HG03378 (cell line): ENCODE measurements around the gene KCNK6.

ENCODE experiments used
- ATAC-seq: cut with Tn5 transposase; IDR thresholded peaks from one replicate; pipeline ENCODE4 v1.9.1; 2021; ENCODE audit warnings: mild to moderate bottlenecking, moderate library complexity; ENCODE audit not compliant: unreplicated experiment

KCNK6 gene

DNA sequence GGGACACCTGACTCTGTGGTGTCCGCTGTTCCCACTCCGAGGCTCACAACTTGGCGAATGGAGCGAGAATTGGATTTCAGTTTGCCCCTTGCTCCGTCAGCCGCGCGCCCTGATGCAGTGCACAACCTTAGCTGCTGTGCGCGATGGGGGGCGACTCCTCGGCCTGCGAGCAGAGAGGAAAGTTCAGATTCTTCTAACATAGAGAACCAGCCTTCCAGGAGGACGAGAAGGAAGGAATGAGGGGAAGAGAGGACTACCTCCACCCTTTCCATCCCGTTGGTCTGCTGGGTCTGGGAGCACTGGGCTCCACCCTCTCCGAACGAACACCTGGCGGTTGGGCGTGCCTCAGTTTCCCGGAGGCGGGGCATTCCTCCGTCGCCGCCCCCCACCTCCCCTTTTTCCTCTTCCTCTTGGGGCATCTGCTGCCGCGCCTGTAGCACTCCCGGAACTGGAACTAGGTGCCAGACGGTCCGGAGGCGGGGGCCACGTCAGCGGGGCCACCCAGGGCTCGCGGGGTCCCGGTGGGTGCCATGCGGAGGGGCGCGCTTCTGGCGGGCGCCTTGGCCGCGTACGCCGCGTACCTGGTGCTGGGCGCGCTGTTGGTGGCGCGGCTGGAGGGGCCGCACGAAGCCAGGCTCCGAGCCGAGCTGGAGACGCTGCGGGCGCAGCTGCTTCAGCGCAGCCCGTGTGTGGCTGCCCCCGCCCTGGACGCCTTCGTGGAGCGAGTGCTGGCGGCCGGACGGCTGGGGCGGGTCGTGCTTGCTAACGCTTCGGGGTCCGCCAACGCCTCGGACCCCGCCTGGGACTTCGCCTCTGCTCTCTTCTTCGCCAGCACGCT lies at the start of gene KCNK6:
Gene KCNK6, plus strand, starts transcription at position 425 of the 838 bp plus-strand sequence. Its CDS starts 106 bp downstream, at position 531.
- no peak for ATAC-seq

- ATAC-seq: no peak
Measured at GRCh38 chr19:38270587-38271167, 49.0 kb upstream of the KCNK6 start.

GRCh38 chr19:38273499-38273898 lies 46.1 kb upstream of the KCNK6 start:
- no peak for ATAC-seq

- ATAC-seq: no peak
Measured at GRCh38 chr19:38274739-38275138, 44.9 kb upstream of the KCNK6 start.

GRCh38 chr19:38276942-38277517 lies 42.6 kb upstream of the KCNK6 start:
- no peak for ATAC-seq

DNA sequence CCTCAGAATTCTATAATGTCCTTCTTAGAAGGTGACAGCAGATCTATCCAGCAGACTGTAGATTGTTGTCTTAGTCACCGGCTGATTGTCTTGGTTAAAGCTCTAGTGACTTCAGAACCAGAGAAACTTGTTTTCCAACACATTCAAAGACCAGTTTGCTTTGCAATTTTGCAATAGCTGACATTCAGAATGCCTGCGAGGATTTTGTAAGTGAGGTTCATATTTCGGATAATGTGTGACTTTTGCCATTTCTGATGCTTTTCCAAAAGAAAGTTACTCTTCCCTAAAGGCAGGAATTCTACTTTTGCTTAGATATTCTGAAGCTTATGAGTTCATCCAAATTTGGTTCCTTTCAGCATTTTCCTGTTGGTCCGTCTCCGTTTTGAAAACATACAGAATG lies 42.1 kb upstream of the KCNK6 start:
- ATAC-seq: no peak

- no peak for ATAC-seq
Measured at GRCh38 chr19:38277969-38278680, 41.5 kb upstream of the KCNK6 start.

- no peak for ATAC-seq
Measured at GRCh38 chr19:38278751-38279150, 40.9 kb upstream of the KCNK6 start.

- ATAC-seq: no peak
Measured at GRCh38 chr19:38280030-38280921, 39.4 kb upstream of the KCNK6 start.

- ATAC-seq: no peak
Measured at GRCh38 chr19:38281811-38282566, 37.7 kb upstream of the KCNK6 start.

DNA sequence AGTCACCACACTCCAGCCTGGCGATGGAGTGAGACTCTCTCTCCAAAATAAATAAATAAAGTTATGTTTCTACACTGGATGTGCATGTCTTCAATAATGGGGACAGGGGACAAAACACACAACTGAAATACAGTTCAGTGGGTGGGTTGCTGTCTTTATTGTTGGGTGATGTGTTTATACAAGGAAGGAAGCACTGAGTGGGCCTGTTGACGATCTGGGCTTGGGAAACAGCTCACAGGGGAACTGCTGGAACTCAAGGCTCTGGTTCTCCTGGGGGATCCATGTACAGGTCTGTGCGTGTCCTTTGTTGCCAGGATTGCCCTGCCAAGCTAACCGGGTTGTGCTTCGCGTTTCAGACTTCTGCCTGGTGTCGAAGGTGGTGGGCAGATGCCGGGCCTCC lies 36.4 kb upstream of the KCNK6 start:
- ATAC-seq: no peak

DNA sequence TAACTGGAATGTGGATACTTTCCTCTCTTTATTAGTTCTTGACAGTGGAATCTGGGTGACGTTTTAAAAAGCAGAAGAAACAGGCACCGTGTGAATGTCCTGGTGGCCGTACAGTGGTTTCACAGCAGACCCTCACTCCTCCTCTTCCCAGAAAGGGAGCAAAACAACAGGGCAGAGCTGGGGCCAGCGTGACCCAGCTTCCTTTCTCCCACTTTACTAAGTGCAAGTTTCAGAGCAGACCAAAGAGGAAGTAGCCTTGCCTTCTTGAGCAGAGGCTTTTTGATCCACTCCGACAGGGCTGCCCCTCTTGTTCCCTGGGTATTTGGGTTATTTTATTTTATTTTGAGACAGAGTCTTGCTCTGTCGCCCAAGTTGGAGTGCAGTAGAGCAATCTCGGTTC lies 35.2 kb upstream of the KCNK6 start:
- ATAC-seq: no peak

DNA sequence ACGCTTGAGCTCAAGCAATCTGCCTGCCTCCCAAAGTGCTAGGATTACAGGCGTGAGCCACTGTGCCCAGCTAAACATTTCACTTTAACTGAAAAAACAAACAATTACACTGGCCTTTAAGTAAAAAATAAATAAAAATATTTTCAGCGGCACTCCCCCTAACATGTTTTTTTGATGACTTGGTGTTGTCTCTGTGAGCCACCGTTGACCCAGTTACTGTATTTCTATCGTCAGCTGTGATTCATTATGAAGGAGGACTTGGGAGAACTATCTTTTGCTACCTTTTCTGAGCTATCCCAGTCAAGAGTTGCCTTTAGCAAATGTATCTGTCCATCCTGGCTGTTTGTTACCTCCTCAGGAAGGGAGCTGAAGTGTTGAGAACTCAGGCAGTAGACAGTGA lies 34.1 kb upstream of the KCNK6 start:
- no peak for ATAC-seq

GRCh38 chr19:38287604-38288003 lies 32.0 kb upstream of the KCNK6 start:
- ATAC-seq: no peak

DNA sequence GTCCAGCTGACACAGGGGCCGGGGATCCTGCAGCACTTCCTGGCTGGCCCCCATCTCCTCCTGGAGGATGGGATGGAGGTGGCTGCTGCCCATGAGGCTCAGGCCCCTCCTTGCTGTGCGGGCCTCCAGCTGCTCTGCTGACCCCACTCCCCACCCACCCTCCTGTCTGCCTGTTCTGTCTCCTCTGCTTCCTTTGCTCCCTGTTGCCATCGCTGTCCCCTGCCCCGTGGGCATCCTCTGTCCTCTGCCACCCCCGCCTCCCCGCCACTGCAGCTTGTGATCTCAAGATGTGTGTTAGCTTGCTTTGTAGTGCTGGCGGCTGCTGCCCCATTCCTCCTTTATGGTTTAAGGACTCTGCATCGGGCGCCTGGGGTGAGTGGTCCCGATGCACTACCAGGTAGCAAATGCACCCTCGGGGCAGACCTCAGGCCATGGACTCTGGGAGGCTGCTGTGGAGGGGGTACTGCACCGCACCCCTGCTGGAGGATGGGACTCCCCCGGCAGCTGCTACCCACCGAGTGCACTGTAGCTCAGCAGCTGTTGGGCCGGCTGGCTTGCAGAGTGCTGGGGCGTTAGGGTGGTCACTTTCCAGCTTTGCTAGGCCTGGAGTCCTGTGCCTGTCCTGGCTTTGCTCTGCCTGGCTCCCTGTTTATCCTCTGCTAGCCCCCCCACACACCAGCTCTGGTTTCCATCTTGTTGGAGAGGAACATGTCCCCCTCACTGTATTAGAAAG lies 31.4 kb upstream of the KCNK6 start:
- ATAC-seq: no peak

DNA sequence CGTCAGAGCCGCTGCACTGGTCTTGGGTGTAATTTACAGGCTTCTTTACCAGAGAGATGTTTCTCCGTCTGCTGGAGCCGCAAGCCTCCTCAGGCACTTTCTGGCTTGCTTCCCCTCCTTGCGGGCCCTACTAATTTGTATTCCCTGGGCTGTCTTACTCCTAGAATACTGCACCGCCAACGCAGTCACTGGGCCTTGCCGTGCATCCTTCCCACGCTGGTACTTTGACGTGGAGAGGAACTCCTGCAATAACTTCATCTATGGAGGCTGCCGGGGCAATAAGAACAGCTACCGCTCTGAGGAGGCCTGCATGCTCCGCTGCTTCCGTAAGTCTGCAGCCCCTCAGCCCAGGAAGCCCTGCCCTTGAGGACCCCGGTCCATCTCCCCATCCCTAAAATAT lies 29.7 kb upstream of the KCNK6 start:
- ATAC-seq: no peak

GRCh38 chr19:38290631-38291147 lies 29.0 kb upstream of the KCNK6 start:
- no peak for ATAC-seq

- ATAC-seq: no peak
Measured at GRCh38 chr19:38291855-38292254, 27.8 kb upstream of the KCNK6 start.

DNA sequence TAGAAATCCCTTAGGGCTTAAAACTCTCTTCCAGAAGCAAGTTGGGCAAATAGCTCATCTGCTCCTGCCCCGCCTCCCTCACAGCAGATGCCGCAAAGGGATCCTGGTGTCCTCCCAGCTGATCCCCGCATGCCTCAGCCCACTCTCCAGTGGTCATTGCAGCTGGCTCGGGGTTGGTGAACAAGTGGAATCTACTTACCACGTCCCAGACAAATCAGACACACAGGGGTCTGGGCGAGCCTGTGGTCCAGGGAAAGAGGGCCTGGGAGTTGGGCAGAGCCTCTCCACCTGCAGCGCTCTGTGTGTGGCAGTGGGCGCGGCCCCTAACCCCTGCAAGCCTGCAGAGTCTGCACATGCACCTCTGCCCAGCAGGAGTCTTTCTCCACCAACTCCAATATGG lies 26.4 kb upstream of the KCNK6 start:
- no peak for ATAC-seq
